ENCODE results near the gene FTCD.
"Not testable (repeated sequence)": the region's sequence is repeated elsewhere in the genome, so short reads cannot be mapped to it uniquely, and the experiment has no call there.

The FTCD gene

GRCh38 chr21:46152927-46153246, 2.5 kb downstream of the FTCD start:
- no peak for DNase-seq

- no peak for DNase-seq
These were observed 3.1 kb downstream of the FTCD start for GRCh38 chr21:46151989-46152926.

GRCh38 chr21:46151261-46151988, 4.0 kb downstream of the FTCD start:
- no peak for DNase-seq

GRCh38 chr21:46150491-46151121, 4.8 kb downstream of the FTCD start:
- no peak for DNase-seq

- no peak for DNase-seq
These were observed 5.3 kb downstream of the FTCD start for GRCh38 chr21:46150073-46150472.

GRCh38 chr21:46149205-46149901, 6.0 kb downstream of the FTCD start:
- no peak for DNase-seq

GRCh38 chr21:46148106-46148505, 7.3 kb downstream of the FTCD start:
- no peak for DNase-seq

GRCh38 chr21:46147429-46147828, 8.0 kb downstream of the FTCD start:
- DNase-seq = not testable (repeated sequence)

- DNase-seq = no peak
These were observed 8.5 kb downstream of the FTCD start for GRCh38 chr21:46146856-46147255.

- no peak for DNase-seq
These were observed 9.3 kb downstream of the FTCD start for GRCh38 chr21:46145840-46146691.

GRCh38 chr21:46145159-46145839, 10.1 kb downstream of the FTCD start:
- no peak for DNase-seq

- no peak for DNase-seq
These were observed 10.8 kb downstream of the FTCD start for GRCh38 chr21:46144464-46145070.

- DNase-seq = no peak
These were observed 12.6 kb downstream of the FTCD start for GRCh38 chr21:46142582-46143473.

GRCh38 chr21:46141767-46142581, 13.4 kb downstream of the FTCD start:
- no peak for DNase-seq

GRCh38 chr21:46140352-46141003, 14.9 kb downstream of the FTCD start:
- DNase-seq = not testable (repeated sequence)

GRCh38 chr21:46139686-46140085, 15.7 kb downstream of the FTCD start:
- DNase-seq = no peak

- DNase-seq = no peak
These were observed 16.9 kb downstream of the FTCD start for GRCh38 chr21:46138383-46138970.

GRCh38 chr21:46137908-46138307, 17.5 kb downstream of the FTCD start:
- no peak for DNase-seq
